Lower leg skin (tissue), 4 donors: ENCODE results near the gene STAT3. TPM values are rescaled to one million over a fixed set of nuclear protein-coding genes. Genes with fewer than 3 reads are reported as not detected.
"Not testable (repeated sequence)": the region's sequence is repeated elsewhere in the genome, so short reads cannot be mapped to it uniquely, and the experiment has no call there.

Source experiments
- DNase-seq, 2 donors: peaks; one replicate each; pipeline ENCODE4 v3.0.0-alpha.2; 2019; ENCODE audit warnings: low spot score in 2 of 2
- H3K4me3 ChIP-seq: fragments of 200-600 bp; sonication (generic); 2 replicates; pipeline ENCODE4 v1.5.1; 2017; ENCODE audit warnings: mild to moderate bottlenecking, low read depth; ENCODE audit not compliant: poor library complexity, severe bottlenecking
- POLR2A ChIP-seq, 2 donors: fragments of 450-650 bp; IDR thresholded peaks; one replicate each; pipeline ENCODE4 v1.6.1; 2016 to 2017; ENCODE audit warnings: antibody characterized with exemption in 2 of 2, mild to moderate bottlenecking in 1 of 2, moderate library complexity in 1 of 2
- WGBS, 2 donors: methylation state at CpG; one replicate each; pipeline ENCODE4 v1.1.5; 2018; 5-methylcytosine and 5-hydroxymethylcytosine counted together
- intact Hi-C: fragments of 100-400 bp; cut with DNase I; formaldehyde crosslinking; loops from one replicate; pipeline ENCODE4 v1.15.0; 2023; ENCODE audit warnings: low total_unique reads
- total RNA-seq, 4 donors: library from RNA; depleted of rRNA; stranded (reverse); fragments of >200 nt; gene quantifications; one replicate each; pipeline ENCODE4 v1.1.0, GENCODE V29; 2016
- TF ChIP-seq, protein P1 (sequence below), 3 donors: fragments of 450-650 bp; IDR thresholded peaks; one replicate each; pipeline ENCODE4 v1.5.1; 2016; ENCODE audit warnings: antibody characterized with exemption in 3 of 3, mild to moderate bottlenecking in 3 of 3, moderate library complexity in 2 of 3

Gene STAT3
- total RNA-seq, 4 donors from 2014 or later: 109 to 149 (median 124) TPM

DNA sequence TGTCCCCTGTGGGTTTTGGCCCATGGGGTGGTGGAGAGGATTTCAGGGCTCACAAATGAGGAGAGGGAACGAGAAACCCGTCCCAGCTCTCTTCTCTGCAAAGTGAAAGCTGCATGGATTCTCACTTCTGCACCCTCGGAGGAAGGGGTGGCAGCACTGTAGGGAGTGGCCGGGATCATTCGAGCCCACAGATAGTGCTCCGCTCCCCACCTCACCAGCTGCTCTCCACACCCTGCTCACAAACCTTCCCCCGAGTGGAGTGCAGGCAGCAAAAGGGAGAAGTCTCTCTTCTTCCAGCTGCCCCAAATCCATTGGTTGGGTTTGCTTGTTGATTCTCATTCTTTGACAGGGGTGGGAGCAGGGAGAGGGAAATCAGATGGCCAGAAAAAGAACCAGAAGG is 79.8 kb downstream of the STAT3 start:
- TF ChIP-seq POLR2A (IDR thresholded peaks at IDR 0.05): no peak
- TF ChIP-seq, protein P1, sequence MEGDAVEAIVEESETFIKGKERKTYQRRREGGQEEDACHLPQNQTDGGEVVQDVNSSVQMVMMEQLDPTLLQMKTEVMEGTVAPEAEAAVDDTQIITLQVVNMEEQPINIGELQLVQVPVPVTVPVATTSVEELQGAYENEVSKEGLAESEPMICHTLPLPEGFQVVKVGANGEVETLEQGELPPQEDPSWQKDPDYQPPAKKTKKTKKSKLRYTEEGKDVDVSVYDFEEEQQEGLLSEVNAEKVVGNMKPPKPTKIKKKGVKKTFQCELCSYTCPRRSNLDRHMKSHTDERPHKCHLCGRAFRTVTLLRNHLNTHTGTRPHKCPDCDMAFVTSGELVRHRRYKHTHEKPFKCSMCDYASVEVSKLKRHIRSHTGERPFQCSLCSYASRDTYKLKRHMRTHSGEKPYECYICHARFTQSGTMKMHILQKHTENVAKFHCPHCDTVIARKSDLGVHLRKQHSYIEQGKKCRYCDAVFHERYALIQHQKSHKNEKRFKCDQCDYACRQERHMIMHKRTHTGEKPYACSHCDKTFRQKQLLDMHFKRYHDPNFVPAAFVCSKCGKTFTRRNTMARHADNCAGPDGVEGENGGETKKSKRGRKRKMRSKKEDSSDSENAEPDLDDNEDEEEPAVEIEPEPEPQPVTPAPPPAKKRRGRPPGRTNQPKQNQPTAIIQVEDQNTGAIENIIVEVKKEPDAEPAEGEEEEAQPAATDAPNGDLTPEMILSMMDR (IDR thresholded peaks at IDR 0.05): no peak
- intact Hi-C loops: no loop called here
- DNase-seq: no peak
- no peak overlapping the region for H3K4me3 ChIP-seq
- 89 to 90% methylated on average over 7 of the region's 7 CpGs for WGBS, 2 donors

DNA sequence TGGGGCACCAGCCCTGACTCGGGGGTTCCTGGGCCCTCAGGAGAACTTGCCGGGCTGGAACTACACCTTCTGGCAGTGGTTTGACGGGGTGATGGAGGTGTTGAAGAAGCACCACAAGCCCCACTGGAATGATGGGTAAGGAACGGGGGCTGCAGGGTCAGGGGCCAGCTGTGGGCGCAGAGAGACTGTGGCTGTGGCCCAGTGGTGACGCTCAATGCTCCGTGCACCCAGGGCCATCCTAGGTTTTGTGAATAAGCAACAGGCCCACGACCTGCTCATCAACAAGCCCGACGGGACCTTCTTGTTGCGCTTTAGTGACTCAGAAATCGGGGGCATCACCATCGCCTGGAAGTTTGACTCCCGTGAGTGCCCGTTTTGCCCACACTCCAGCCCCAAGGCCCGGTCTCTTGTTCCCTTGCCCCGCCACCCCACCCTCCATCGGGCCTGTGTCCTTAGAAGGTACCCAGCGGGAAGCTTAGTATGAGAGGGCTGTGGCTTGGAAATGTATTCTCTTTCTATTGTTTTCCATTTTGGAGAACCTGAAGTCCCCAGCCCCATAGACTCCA is 80.8 kb downstream of the STAT3 start:
- no peak for TF ChIP-seq POLR2A (IDR thresholded peaks at IDR 0.05)
- TF ChIP-seq, protein P1 (IDR thresholded peaks at IDR 0.05): no peak
- DNase-seq: no peak
- no peak overlapping the region for H3K4me3 ChIP-seq
- intact Hi-C loops: no loop called here
- WGBS, 2 donors: 91 to 94% methylated on average over 19 of the region's 19 CpGs

DNA sequence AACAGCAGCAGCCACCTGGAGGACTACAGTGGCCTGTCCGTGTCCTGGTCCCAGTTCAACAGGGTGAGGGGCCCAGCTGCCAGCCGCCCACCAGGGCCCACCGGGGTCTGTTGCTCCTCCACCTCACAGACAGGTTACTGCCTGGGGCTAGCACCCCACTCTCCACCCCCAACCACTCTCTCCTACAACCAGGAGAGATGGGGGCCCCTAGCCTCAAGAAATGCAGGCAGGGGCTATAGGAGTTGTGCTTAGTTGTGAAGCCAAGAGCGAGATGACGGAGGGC is 81.9 kb downstream of the STAT3 start:
- no peak overlapping the region for H3K4me3 ChIP-seq
- WGBS, 2 donors: 89 to 91% methylated on average over 5 of the region's 5 CpGs
- TF ChIP-seq POLR2A (IDR thresholded peaks at IDR 0.05): no peak
- TF ChIP-seq, protein P1 (IDR thresholded peaks at IDR 0.05): no peak
- no peak for DNase-seq
- intact Hi-C loops: no loop called here

DNA sequence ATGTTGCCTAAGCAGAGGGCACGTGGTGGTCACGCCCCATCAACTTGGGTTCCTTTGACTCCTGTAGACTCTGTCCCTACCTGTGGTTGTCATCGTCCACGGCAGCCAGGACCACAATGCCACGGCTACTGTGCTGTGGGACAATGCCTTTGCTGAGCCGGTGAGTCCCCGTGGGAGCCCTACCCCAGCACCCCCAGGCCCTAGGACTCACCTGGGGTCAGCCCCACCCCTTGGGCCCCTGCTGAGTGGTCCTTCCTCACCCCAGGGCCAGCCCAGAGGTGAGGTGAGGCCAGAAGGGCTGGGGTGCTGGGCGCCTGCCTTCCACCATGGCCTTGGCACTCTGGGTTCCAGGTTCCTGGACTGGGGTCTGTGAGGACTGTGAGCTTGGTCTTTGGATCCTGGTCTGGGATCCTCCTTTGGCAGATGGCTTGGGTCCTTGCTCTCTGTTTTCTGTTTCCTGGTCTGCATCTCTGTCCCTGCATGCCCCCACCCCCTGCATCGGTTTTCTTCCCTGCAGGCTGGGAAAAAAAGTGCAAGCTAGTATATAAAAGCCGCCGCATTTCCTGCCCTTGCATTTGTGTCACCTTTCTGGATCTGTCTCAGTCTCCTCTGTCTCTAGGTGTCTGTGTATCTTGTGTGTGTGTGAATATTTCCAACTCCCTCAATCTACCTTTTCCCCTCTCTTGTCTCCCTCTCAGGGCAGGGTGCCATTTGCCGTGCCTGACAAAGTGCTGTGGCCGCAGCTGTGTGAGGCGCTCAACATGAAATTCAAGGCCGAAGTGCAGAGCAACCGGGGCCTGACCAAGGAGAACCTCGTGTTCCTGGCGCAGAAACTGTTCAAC is 82.5 kb downstream of the STAT3 start:
- WGBS, 2 donors: 91% methylated on average over 17 to 18 of the region's 18 CpGs
- H3K4me3 ChIP-seq: no peak overlapping the region
- TF ChIP-seq POLR2A (IDR thresholded peaks at IDR 0.05): no peak
- TF ChIP-seq, protein P1 (IDR thresholded peaks at IDR 0.05): no peak
- DNase-seq: no peak
- intact Hi-C loops: no loop called here

DNA sequence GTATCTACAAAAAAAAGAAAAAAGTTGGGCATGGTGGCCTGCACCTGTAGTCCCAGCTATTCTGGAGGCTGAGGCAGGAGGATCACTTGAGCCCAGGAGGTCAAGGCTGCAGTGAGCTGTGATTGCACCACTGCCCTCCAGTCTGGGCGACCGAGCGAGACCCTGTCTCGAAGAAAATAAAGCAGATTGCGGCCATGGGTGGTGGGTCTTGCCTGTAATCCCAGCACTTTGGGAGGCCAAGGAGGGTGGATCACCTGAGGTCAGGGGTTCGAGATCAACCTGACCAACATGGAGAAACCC is 83.3 kb downstream of the STAT3 start:
- H3K4me3 ChIP-seq, DNase-seq, intact Hi-C loops: not testable (repeated sequence)
- WGBS, 2 donors: 95 to 96% methylated on average over 6 of the region's 6 CpGs

DNA sequence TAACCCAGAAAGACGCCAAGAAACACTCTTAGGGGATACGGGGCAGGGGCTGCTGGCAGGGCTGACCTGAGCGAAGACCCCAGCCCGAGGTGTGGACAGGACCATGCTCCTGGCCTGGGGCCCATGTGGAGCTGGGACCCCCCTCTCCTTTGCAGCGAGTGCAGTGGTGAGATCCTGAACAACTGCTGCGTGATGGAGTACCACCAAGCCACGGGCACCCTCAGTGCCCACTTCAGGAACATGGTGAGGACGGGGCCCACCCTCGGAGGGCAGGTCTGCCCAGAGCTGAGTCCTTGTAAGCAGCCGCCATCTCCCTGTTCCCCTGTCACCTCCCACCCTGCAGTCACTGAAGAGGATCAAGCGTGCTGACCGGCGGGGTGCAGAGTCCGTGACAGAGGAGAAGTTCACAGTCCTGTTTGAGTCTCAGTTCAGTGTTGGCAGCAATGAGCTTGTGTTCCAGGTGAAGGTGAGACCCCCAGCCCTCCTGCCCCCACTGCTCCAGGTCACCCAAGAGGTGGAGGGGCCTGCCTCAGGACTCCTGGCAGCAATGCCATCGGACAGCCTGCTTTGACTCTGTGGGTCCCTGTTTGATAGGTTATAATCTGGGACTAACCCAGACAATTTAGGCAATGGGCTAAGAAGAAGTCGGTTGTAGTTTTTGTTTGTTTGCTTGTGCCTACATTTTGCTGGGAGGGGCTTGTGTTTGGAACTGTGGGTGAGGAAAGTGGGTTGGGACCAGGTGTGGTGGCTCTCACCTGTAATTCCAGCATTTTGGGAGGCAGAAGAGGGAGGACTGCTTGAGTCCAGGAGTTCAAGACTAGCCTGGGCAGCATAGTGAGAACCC is 83.8 kb downstream of the STAT3 start:
- no peak overlapping the region for H3K4me3 ChIP-seq
- TF ChIP-seq POLR2A (IDR thresholded peaks at IDR 0.05): no peak
- TF ChIP-seq, protein P1 (IDR thresholded peaks at IDR 0.05): no peak
- intact Hi-C loops: no loop called here
- no peak for DNase-seq
- 92 to 93% methylated on average over 14 to 16 of the region's 16 CpGs for WGBS, 2 donors
